Measurements from ENCODE around the gene KRTAP5-4.

DNA sequence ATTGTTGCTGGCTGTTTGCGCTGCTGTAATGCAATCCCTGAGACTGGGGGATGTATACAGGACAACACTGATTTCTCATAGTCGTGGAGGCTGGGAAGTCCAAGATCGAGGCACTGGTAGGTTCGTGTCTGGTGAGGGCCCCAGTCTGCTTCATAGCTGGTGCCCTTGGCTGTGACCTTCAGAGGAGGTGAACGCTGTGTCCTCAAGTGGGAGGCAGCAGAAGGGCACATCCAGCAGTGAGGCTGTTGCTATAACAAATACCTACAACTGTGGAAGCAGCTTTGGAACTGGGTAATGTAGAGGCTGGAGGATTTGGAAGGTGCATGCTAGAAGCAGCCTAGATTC is 29.0 kb upstream of the KRTAP5-4 start:
- TF ChIP-seq, protein P1, sequence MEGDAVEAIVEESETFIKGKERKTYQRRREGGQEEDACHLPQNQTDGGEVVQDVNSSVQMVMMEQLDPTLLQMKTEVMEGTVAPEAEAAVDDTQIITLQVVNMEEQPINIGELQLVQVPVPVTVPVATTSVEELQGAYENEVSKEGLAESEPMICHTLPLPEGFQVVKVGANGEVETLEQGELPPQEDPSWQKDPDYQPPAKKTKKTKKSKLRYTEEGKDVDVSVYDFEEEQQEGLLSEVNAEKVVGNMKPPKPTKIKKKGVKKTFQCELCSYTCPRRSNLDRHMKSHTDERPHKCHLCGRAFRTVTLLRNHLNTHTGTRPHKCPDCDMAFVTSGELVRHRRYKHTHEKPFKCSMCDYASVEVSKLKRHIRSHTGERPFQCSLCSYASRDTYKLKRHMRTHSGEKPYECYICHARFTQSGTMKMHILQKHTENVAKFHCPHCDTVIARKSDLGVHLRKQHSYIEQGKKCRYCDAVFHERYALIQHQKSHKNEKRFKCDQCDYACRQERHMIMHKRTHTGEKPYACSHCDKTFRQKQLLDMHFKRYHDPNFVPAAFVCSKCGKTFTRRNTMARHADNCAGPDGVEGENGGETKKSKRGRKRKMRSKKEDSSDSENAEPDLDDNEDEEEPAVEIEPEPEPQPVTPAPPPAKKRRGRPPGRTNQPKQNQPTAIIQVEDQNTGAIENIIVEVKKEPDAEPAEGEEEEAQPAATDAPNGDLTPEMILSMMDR (IDR thresholded peaks at IDR 0.05): no peak
- TF ChIP-seq SIN3A (IDR thresholded peaks at IDR 0.05; ENCODE audit: borderline replicate concordance, insufficient read depth, low read depth, low read length): no peak
- TF ChIP-seq, protein P2, sequence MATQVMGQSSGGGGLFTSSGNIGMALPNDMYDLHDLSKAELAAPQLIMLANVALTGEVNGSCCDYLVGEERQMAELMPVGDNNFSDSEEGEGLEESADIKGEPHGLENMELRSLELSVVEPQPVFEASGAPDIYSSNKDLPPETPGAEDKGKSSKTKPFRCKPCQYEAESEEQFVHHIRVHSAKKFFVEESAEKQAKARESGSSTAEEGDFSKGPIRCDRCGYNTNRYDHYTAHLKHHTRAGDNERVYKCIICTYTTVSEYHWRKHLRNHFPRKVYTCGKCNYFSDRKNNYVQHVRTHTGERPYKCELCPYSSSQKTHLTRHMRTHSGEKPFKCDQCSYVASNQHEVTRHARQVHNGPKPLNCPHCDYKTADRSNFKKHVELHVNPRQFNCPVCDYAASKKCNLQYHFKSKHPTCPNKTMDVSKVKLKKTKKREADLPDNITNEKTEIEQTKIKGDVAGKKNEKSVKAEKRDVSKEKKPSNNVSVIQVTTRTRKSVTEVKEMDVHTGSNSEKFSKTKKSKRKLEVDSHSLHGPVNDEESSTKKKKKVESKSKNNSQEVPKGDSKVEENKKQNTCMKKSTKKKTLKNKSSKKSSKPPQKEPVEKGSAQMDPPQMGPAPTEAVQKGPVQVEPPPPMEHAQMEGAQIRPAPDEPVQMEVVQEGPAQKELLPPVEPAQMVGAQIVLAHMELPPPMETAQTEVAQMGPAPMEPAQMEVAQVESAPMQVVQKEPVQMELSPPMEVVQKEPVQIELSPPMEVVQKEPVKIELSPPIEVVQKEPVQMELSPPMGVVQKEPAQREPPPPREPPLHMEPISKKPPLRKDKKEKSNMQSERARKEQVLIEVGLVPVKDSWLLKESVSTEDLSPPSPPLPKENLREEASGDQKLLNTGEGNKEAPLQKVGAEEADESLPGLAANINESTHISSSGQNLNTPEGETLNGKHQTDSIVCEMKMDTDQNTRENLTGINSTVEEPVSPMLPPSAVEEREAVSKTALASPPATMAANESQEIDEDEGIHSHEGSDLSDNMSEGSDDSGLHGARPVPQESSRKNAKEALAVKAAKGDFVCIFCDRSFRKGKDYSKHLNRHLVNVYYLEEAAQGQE (IDR thresholded peaks at IDR 0.05; ENCODE audit: insufficient read depth in 1 of 2, low read depth in 2 of 2, low read length in 1 of 2): no peak
- TF ChIP-seq POLR2AphosphoS5 (IDR thresholded peaks at IDR 0.05; ENCODE audit: low read depth, low read length): no peak
